ENCODE data around the gene SORBS2. TPM values are rescaled to one million over a fixed set of nuclear protein-coding genes. Genes with fewer than 3 reads are reported as not detected.

Gene SORBS2
- total RNA-seq, 4 donors from 2014 or later: 290 to 437 (median 377) TPM

- no peaks in the 10 kb centered on the region for H3K36me3 ChIP-seq
- H3K27me3 ChIP-seq: no peaks in the 10 kb centered on the region
- no peak for TF ChIP-seq POLR2A (IDR thresholded peaks at IDR 0.05)
- no peak for TF ChIP-seq CTCF (IDR thresholded peaks at IDR 0.05)
- no peaks in the 10 kb centered on the region for H3K9me3 ChIP-seq
- DNase-seq: no peak
- intact Hi-C loops (cut with DNase I): no loop called here
- H3K4me1 ChIP-seq: peaks cover 33 to 52% of the 10 kb centered on the region in 2 donors
- no peak overlapping the region for H3K4me3 ChIP-seq (replicated peaks in 1 of 3)
- WGBS, 2 donors: 95 to 96% methylated on average over 4 of the region's 4 CpGs
- no peak overlapping the region for H3K27ac ChIP-seq
Measured at GRCh38 chr4:185835336-185835735, 23.3 kb upstream of the SORBS2 start.

- intact Hi-C loops (cut with DNase I): no loop called here
- Histone ChIP-seq H3K4me3 (replicated peaks in 1 of 3) (no peak overlapping the region), H3K27me3 (no peaks in the 10 kb centered on the region), H3K9me3 (no peaks in the 10 kb centered on the region), H3K27ac (no peak overlapping the region), H3K36me3 (no peaks in the 10 kb centered on the region), H3K4me1 (peaks cover 33 to 50% of the 10 kb centered on the region in 2 donors)
- TF ChIP-seq POLR2A (IDR thresholded peaks at IDR 0.05) (no peak), CTCF (IDR thresholded peaks at IDR 0.05) (no peak)
- no peak for DNase-seq
- 92 to 96% methylated on average over 6 of the region's 6 CpGs for WGBS, 2 donors
Measured at GRCh38 chr4:185834778-185835177, 22.8 kb upstream of the SORBS2 start.

- DNase-seq: no peak
- no peaks in the 10 kb centered on the region for H3K36me3 ChIP-seq
- H3K4me1 ChIP-seq: peaks cover 28 to 43% of the 10 kb centered on the region in 2 donors
- no peaks in the 10 kb centered on the region for H3K9me3 ChIP-seq
- no peak overlapping the region for H3K27ac ChIP-seq
- no peak for TF ChIP-seq CTCF (IDR thresholded peaks at IDR 0.05)
- no peak for TF ChIP-seq POLR2A (IDR thresholded peaks at IDR 0.05)
- no peak overlapping the region for H3K4me3 ChIP-seq (replicated peaks in 1 of 3)
- H3K27me3 ChIP-seq: no peaks in the 10 kb centered on the region
- intact Hi-C loops (cut with DNase I): no loop called here
- WGBS, 2 donors: 92 to 93% methylated on average over 4 of the region's 4 CpGs
Measured at GRCh38 chr4:185834088-185834487, 22.1 kb upstream of the SORBS2 start.

- no peak for DNase-seq
- TF ChIP-seq POLR2A (IDR thresholded peaks at IDR 0.05) (no peak), CTCF (IDR thresholded peaks at IDR 0.05) (no peak)
- intact Hi-C loops (cut with DNase I): no loop called here
- no peak overlapping the region for H3K4me3 ChIP-seq (replicated peaks in 1 of 3)
- H3K27me3 ChIP-seq: no peaks in the 10 kb centered on the region
- no peaks in the 10 kb centered on the region for H3K9me3 ChIP-seq
- no peak overlapping the region for H3K27ac ChIP-seq
- no peaks in the 10 kb centered on the region for H3K36me3 ChIP-seq
- H3K4me1 ChIP-seq: peaks cover 26 to 33% of the 10 kb centered on the region in 2 donors
Measured at GRCh38 chr4:185833055-185833598, 21.1 kb upstream of the SORBS2 start.

- H3K4me3 ChIP-seq (replicated peaks in 1 of 3): no peak overlapping the region
- no peaks in the 10 kb centered on the region for H3K36me3 ChIP-seq
- no peak for DNase-seq
- no peaks in the 10 kb centered on the region for H3K9me3 ChIP-seq
- peaks cover 9 to 15% of the 10 kb centered on the region in 2 donors for H3K4me1 ChIP-seq
- no peak for TF ChIP-seq POLR2A (IDR thresholded peaks at IDR 0.05)
- TF ChIP-seq CTCF (IDR thresholded peaks at IDR 0.05): no peak
- H3K27me3 ChIP-seq: no peaks in the 10 kb centered on the region
- H3K27ac ChIP-seq: no peak overlapping the region
- intact Hi-C loops (cut with DNase I): no loop called here
- 65 to 70% methylated on average over 5 of the region's 5 CpGs for WGBS, 2 donors
Measured at GRCh38 chr4:185831125-185831815, 19.3 kb upstream of the SORBS2 start.

All from thyroid gland (tissue), 4 donors.